Measurements from ENCODE around the gene CDV3.
"Not testable (repeated sequence)": the region's sequence is repeated elsewhere in the genome, so short reads cannot be mapped to it uniquely, and the experiment has no call there.

The CDV3 gene

GRCh38 chr3:133548090-133548489 is 25.4 kb upstream of the CDV3 start:
- no peak for DNase-seq (ENCODE audit: low read depth)
- no peak overlapping the region for H3K4me3 ChIP-seq (ENCODE audit: low read depth, low read length)
- TF ChIP-seq CTCF (IDR thresholded peaks at IDR 0.05; ENCODE audit: insufficient read depth, low read depth, low read length, missing control alignments) = no peak

- TF ChIP-seq CTCF (IDR thresholded peaks at IDR 0.05; ENCODE audit: insufficient read depth, low read depth, low read length, missing control alignments) = no peak
- DNase-seq (ENCODE audit: low read depth) = no peak
- H3K4me3 ChIP-seq (ENCODE audit: low read depth, low read length) = no peak overlapping the region
Observed at GRCh38 chr3:133549565-133549964, 23.9 kb upstream of the CDV3 start.

GRCh38 chr3:133551589-133551988 is 21.9 kb upstream of the CDV3 start:
- H3K4me3 ChIP-seq (ENCODE audit: low read depth, low read length); DNase-seq (ENCODE audit: low read depth): not testable (repeated sequence)

- no peak overlapping the region for H3K4me3 ChIP-seq (ENCODE audit: low read depth, low read length)
- TF ChIP-seq CTCF (IDR thresholded peaks at IDR 0.05; ENCODE audit: insufficient read depth, low read depth, low read length, missing control alignments) = no peak
- DNase-seq (ENCODE audit: low read depth) = peak; percentile 41
Observed at GRCh38 chr3:133561679-133562078, 11.8 kb upstream of the CDV3 start.

- no peak for DNase-seq (ENCODE audit: low read depth)
- H3K4me3 ChIP-seq (ENCODE audit: low read depth, low read length) = no peak overlapping the region
- TF ChIP-seq CTCF (IDR thresholded peaks at IDR 0.05; ENCODE audit: insufficient read depth, low read depth, low read length, missing control alignments) = no peak
Observed at GRCh38 chr3:133562376-133562775, 11.1 kb upstream of the CDV3 start.

GRCh38 chr3:133563186-133563591 is 10.3 kb upstream of the CDV3 start:
- no peak overlapping the region for H3K4me3 ChIP-seq (ENCODE audit: low read depth, low read length)
- no peak for DNase-seq (ENCODE audit: low read depth)
- no peak for TF ChIP-seq CTCF (IDR thresholded peaks at IDR 0.05; ENCODE audit: insufficient read depth, low read depth, low read length, missing control alignments)

- H3K4me3 ChIP-seq (ENCODE audit: low read depth, low read length) = no peak overlapping the region
- DNase-seq (ENCODE audit: low read depth) = no peak
- TF ChIP-seq CTCF (IDR thresholded peaks at IDR 0.05; ENCODE audit: insufficient read depth, low read depth, low read length, missing control alignments) = no peak
Observed at GRCh38 chr3:133563816-133564215, 9.7 kb upstream of the CDV3 start.
